PC-9 (cell line): Measurements from ENCODE around the gene FAM184A.

Source experiments
- EZH2 ChIP-seq: fragments of 200-600 bp; sonication (generic); IDR thresholded peaks from 2 replicates; pipeline ENCODE4 v1.8.0; 2017; ENCODE audit warnings: antibody characterized with exemption, low read depth
- TF ChIP-seq, protein P1 (sequence below): fragments of 200-600 bp; sonication (generic); conservative IDR thresholded peaks from 2 replicates; pipeline ENCODE4 v1.6.1; 2017; ENCODE audit warnings: mixed run types, antibody characterized with exemption, mild to moderate bottlenecking, moderate library complexity

DNA sequence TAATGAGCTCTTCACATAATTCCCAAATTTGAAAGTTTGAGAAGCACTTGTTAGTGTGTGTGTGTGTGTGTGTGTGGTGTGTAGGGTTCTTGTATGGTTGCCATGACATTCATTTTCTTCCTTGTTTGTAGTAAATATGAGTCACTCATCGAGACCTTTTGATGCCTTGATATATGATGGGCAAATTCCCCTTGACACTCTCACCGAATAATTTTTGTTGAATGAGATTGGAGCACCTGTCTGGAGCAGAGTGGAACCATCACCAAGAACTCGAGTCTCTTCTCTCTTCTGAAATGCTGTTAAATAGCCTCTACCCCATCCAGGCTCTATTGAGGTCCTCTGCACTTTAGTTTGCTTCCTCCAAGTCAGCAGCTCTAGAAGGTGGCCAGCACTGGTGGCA, 29.6 kb upstream of the FAM184A start:
- TF ChIP-seq, protein P1, sequence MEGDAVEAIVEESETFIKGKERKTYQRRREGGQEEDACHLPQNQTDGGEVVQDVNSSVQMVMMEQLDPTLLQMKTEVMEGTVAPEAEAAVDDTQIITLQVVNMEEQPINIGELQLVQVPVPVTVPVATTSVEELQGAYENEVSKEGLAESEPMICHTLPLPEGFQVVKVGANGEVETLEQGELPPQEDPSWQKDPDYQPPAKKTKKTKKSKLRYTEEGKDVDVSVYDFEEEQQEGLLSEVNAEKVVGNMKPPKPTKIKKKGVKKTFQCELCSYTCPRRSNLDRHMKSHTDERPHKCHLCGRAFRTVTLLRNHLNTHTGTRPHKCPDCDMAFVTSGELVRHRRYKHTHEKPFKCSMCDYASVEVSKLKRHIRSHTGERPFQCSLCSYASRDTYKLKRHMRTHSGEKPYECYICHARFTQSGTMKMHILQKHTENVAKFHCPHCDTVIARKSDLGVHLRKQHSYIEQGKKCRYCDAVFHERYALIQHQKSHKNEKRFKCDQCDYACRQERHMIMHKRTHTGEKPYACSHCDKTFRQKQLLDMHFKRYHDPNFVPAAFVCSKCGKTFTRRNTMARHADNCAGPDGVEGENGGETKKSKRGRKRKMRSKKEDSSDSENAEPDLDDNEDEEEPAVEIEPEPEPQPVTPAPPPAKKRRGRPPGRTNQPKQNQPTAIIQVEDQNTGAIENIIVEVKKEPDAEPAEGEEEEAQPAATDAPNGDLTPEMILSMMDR, result no peak
- TF ChIP-seq EZH2, result no peak
